RWPE2 (cell line): ENCODE measurements around the gene OBSCN.
"Not testable (repeated sequence)": the region's sequence is repeated elsewhere in the genome, so short reads cannot be mapped to it uniquely, and the experiment has no call there.

Experiments
- ATAC-seq: fragments of 200-7000 bp; cut with Tn5 transposase; 3 replicates; pipeline ENCODE4 v1.9.1; 2021; ENCODE audit warnings: low read depth
- DNase-seq: peaks from one replicate; pipeline ENCODE4 v3.0.0-alpha.2; 2020; ENCODE audit warnings: low spot score
- H3K27ac ChIP-seq: fragments of 450-650 bp; 2 replicates; pipeline ENCODE4 v1.5.1; 2017; ENCODE audit warnings: mild to moderate bottlenecking; ENCODE audit not compliant: poor library complexity, severe bottlenecking
- H3K27me3 ChIP-seq: fragments of 250-450 bp; sonication (Bioruptor Pico); 2 replicates; pipeline ENCODE4 v1.5.1; 2021; ENCODE audit warnings: mild to moderate bottlenecking, moderate library complexity; ENCODE audit not compliant: insufficient read depth, poor library complexity, severe bottlenecking
- H3K36me3 ChIP-seq: fragments of 250-450 bp; sonication (Bioruptor Pico); 2 replicates; pipeline ENCODE4 v1.5.1; 2020; ENCODE audit warnings: low read depth, mild to moderate bottlenecking, moderate library complexity
- H3K4me1 ChIP-seq: fragments of 250-450 bp; sonication (Bioruptor Pico); 2 replicates; pipeline ENCODE4 v1.5.1; 2021; ENCODE audit warnings: mild to moderate bottlenecking, moderate library complexity; ENCODE audit not compliant: insufficient read depth, poor library complexity, severe bottlenecking
- H3K4me3 ChIP-seq: fragments of 250-450 bp; sonication (Bioruptor Pico); 2 replicates; pipeline ENCODE4 v1.5.1; 2021; ENCODE audit warnings: mild to moderate bottlenecking, moderate library complexity; ENCODE audit not compliant: severe bottlenecking
- H3K9me3 ChIP-seq: fragments of 250-450 bp; sonication (Bioruptor Pico); 2 replicates; pipeline ENCODE4 v1.5.1; 2021; ENCODE audit warnings: mild to moderate bottlenecking, moderate library complexity; ENCODE audit not compliant: severe bottlenecking
- TF ChIP-seq, protein P1 (sequence below): fragments of 450-650 bp; IDR thresholded peaks from one replicate; pipeline ENCODE4 v1.5.1; 2017; ENCODE audit warnings: mild to moderate bottlenecking, moderate library complexity; ENCODE audit not compliant: poor library complexity, severe bottlenecking

OBSCN gene

DNA sequence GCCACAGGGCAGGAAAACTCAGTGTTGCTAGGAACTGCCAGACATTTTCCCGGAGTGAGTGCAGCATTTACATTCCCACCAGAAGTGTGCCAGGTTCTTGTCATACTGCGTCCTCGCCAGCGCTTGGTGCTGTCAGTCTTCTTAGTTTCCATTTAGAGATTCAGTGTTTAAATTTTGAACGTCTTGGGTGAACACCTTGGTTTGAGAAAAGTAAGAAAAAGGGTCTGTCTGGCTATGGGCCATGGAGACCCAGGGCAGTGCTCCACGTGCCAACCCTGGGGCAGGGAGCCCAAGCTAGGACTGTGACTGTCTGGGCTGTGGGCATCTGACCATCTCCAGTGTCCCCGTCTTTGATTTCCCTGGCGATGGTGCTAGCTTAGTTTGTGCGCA is 26.2 kb upstream of the OBSCN start:
- Histone ChIP-seq H3K27ac (no peak overlapping the region), H3K4me3 (no peak overlapping the region), H3K27me3 (no peaks in the 10 kb centered on the region), H3K4me1 (no peaks in the 10 kb centered on the region), H3K36me3 (no peaks in the 10 kb centered on the region), H3K9me3 (no peaks in the 10 kb centered on the region)
- DNase-seq: no peak
- TF ChIP-seq, protein P1, sequence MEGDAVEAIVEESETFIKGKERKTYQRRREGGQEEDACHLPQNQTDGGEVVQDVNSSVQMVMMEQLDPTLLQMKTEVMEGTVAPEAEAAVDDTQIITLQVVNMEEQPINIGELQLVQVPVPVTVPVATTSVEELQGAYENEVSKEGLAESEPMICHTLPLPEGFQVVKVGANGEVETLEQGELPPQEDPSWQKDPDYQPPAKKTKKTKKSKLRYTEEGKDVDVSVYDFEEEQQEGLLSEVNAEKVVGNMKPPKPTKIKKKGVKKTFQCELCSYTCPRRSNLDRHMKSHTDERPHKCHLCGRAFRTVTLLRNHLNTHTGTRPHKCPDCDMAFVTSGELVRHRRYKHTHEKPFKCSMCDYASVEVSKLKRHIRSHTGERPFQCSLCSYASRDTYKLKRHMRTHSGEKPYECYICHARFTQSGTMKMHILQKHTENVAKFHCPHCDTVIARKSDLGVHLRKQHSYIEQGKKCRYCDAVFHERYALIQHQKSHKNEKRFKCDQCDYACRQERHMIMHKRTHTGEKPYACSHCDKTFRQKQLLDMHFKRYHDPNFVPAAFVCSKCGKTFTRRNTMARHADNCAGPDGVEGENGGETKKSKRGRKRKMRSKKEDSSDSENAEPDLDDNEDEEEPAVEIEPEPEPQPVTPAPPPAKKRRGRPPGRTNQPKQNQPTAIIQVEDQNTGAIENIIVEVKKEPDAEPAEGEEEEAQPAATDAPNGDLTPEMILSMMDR: no peak
- no peak for ATAC-seq

DNA sequence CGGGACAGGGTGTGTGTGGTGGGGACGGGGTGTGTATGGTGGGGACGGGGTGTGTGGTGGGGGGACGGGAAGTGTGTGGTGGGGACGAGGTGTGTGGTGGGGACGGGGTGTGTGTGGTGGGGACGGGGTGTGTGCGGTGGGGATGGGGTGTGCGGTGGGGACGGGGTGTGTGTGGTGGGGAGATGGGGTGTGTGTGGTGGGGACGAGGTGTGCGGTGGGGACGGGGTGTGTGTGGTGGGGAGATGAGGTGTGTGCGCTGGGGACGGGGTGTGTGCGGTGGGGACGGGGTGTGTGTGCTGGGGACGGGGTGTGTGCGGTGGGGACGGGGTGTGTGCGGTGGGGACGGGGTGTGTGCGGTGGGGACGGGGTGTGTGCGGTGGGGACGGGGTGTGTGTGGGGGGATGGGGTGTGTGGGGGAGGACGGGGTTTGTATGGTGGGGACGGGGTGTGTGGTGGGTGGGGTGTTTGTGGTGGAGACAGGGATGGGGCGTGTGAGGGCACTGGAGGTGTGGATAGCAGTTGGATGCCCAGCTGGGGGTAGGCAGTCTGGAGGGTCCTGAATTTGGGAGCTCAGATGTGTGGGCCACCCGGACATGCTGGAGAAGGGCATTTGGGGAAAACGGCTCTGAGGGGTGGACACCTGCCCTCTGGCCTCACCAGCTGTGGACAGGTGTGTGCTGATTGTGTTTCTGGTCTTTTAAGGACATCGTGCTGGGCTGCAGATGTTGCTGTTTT is 25.4 kb upstream of the OBSCN start:
- no peaks in the 10 kb centered on the region for H3K36me3 ChIP-seq
- H3K27me3 ChIP-seq: no peaks in the 10 kb centered on the region
- no peak for ATAC-seq
- no peaks in the 10 kb centered on the region for H3K9me3 ChIP-seq
- no peak overlapping the region for H3K4me3 ChIP-seq
- no peak overlapping the region for H3K27ac ChIP-seq
- H3K4me1 ChIP-seq: no peaks in the 10 kb centered on the region
- DNase-seq: no peak
- TF ChIP-seq, protein P1: no peak

DNA sequence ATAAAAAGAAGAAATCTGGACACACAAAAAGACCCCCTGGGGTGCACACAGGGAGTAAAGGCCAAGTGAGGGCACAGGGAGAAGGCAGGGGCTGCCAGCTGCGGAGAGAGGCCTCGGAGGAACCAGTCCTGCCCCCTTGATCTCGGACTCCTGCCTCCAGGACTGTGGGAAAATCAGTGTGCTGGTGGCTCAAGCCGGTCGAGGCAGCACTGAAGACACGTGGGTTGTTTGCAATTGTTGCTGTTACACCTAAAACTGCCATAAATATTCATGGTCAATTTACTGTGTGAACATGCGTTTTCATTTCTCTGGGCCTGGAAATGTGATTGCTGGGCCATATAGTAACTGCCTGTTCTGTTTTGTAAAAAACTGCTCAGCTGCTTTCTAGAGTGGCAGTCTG is 23.7 kb upstream of the OBSCN start:
- TF ChIP-seq, protein P1: no peak

DNA sequence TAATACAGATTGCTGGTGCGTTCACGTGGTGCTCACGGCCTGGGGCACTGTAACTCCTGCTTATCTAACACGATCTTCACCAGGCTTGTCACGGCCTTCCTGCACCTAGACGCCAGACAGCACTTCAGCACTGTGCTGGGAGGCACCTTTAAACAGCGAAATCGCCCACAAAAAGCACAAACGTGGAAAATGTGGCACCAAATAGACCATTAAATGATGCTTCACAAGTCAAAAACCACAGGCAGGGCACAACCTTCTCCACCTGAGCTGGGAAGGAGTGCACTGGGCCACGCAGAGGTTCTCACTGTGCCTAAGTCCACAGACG is 22.2 kb upstream of the OBSCN start:
- Histone ChIP-seq H3K27ac (no peak overlapping the region), H3K4me1 (no peaks in the 10 kb centered on the region), H3K27me3 (no peaks in the 10 kb centered on the region), H3K9me3 (no peaks in the 10 kb centered on the region), H3K4me3 (no peak overlapping the region), H3K36me3 (no peaks in the 10 kb centered on the region)
- no peak for DNase-seq
- TF ChIP-seq, protein P1: no peak
- ATAC-seq: no peak

More for the DNA sequence above, 23.7 kb upstream of the OBSCN start:
- H3K27ac ChIP-seq: no peak overlapping the region
- no peaks in the 10 kb centered on the region for H3K27me3 ChIP-seq
- DNase-seq (no peak), ATAC-seq (no peak)
- H3K9me3 ChIP-seq: no peaks in the 10 kb centered on the region
- H3K4me3 ChIP-seq: no peak overlapping the region
- H3K36me3 ChIP-seq: no peaks in the 10 kb centered on the region
- H3K4me1 ChIP-seq: no peaks in the 10 kb centered on the region

DNA sequence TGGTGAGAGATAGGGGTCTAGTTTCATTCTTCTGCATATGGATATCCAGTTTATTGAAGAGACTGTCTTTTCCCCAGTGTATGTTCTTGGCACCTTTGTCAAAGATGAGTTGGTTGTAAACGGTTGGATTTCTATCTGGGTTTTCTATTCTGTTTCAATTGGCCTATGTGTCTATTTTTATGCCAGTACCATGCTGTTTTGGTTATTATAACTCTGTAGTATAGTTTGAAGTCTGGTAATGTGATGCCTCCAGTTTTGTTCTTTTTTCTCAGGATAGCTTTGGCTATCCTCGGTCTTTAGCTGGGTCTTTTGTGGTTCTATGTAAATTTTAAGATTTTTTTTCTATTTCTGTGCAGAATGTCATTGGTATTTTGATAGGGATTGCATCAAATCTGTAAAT is 19.6 kb upstream of the OBSCN start:
- H3K27me3 ChIP-seq, H3K36me3 ChIP-seq, ATAC-seq, H3K27ac ChIP-seq, H3K4me1 ChIP-seq, DNase-seq, H3K9me3 ChIP-seq, H3K4me3 ChIP-seq: not testable (repeated sequence)
